Measurements from ENCODE around the gene MRPL14.

MRPL14 gene

DNA sequence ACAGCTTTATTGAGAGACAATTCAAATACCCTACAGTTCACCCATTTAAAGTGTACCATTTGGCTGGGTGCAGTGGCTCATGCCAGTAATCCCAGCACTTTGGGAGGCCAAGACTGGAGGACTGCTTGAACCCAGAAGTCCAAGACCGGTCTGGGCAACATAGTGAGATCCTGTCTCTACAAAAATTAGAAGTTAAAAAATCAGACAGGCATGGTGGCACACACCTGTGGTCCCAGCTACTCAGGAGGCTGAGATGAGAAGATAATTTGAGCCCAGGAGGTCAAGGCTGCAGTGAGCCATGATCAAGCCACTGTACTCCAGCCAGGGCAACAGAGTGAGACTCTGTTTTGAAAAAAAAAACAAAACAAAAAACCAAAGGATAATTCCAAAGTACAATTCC lies 40.3 kb upstream of the MRPL14 start:
- H3K27ac ChIP-seq = no peak overlapping the region
- TF ChIP-seq, protein P1, sequence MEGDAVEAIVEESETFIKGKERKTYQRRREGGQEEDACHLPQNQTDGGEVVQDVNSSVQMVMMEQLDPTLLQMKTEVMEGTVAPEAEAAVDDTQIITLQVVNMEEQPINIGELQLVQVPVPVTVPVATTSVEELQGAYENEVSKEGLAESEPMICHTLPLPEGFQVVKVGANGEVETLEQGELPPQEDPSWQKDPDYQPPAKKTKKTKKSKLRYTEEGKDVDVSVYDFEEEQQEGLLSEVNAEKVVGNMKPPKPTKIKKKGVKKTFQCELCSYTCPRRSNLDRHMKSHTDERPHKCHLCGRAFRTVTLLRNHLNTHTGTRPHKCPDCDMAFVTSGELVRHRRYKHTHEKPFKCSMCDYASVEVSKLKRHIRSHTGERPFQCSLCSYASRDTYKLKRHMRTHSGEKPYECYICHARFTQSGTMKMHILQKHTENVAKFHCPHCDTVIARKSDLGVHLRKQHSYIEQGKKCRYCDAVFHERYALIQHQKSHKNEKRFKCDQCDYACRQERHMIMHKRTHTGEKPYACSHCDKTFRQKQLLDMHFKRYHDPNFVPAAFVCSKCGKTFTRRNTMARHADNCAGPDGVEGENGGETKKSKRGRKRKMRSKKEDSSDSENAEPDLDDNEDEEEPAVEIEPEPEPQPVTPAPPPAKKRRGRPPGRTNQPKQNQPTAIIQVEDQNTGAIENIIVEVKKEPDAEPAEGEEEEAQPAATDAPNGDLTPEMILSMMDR (conservative IDR thresholded peaks at IDR 0.05) = no peak

DNA sequence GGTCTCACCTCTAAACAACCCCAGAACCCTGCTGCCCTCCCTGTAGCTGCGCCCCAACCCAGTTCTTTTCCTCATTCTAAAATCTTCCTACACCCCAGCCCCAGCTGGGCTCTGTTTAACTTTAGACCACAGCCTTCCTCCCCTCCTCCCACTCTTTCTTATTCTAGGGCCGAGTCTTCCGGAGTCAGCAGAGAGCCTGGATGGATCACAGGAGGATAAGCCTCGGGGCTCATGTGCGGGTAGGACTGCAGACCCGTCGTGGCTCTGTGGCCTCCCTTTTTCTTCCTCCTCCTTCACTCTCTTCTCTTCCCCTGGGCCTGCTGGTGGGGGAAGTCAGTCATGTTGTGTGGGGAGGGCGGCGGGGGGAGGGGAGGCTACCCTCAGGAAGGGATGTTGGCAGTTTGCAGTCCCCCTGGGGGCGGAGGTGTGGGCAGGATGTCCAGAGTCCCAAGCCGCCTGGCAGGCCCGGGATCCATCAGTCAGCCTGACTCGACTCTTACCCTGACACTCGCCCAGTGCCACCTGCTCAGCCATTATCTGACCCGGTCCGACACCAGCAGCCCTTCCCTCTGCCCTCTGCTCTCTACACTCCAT lies 39.4 kb upstream of the MRPL14 start:
- H3K27ac ChIP-seq = no peak overlapping the region
- TF ChIP-seq, protein P1 (conservative IDR thresholded peaks at IDR 0.05) = no peak

DNA sequence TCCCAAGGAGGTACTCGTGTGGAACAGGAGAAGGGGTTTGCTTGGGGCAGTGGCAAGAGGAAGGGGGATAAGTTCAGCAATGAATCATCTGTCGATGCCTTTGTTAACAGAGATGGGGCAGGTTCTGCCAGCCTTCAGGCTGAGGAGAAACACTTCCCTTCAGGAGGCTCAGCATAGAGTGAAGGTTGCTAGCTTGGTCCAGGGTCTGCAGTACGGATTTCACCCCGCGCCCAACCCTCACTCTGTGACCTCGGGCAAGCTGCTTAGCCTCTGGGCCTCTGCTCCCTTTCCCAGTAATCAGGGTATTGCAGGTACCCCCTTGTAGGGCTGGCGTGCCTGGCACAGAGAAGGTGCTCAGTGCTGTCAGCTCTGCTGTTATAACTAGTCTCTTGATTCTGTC lies 38.9 kb upstream of the MRPL14 start:
- TF ChIP-seq, protein P1 (conservative IDR thresholded peaks at IDR 0.05) = no peak
- no peak overlapping the region for H3K27ac ChIP-seq

DNA sequence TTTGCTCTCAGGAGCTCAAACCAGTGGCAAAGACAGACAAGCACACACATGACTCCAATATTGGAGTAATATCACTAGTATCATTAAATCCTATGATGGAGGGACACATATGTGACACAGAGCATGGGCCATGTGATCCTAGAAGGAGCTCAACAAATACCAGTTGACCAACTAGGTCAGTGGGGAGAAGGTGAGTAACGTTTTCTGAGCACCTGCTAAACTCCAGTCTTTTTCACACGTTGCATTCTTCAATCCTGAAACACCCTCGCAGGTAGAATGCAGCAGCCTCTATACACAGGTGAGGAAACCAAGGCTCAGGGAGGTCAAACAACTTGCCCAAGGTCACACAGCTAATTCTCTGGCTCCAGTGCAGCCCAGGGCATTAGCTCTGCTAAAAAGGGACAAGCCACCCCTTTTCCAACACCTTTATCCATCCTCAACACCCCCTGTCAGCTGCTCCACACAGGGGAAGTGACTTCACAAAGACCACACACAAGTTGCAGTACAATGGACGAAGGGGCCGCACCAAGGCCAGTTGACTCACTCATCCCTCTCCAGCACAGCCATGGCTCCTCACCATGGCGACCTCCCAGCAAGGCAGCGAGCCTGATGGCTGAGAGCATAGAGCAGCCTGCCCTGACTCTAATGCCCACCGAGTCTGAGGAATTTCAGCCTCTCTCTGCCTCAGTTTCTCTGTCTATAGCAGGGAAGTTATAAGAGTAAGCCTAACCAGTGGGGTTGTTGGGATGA lies 35.8 kb upstream of the MRPL14 start:
- TF ChIP-seq, protein P1 (conservative IDR thresholded peaks at IDR 0.05) = no peak
- H3K27ac ChIP-seq = no peak overlapping the region

DNA sequence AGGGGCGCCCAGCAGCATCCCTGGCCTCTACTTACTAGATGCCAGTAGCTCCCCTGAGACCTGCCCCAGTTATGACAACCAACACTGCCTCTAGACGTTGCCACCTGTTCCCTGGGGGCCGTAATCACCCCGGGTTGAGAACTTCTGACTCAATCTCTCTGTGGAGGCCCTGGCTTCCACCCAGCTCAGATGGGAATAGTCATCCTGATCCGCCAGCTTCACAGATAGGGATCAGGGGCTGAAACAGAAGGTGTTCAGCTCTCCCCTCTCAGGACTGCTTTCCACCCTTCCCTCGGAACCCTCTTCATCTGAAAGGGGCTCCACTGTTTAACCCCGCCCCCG lies 34.7 kb upstream of the MRPL14 start:
- no peak overlapping the region for H3K27ac ChIP-seq
- TF ChIP-seq, protein P1 (conservative IDR thresholded peaks at IDR 0.05) = no peak

DNA sequence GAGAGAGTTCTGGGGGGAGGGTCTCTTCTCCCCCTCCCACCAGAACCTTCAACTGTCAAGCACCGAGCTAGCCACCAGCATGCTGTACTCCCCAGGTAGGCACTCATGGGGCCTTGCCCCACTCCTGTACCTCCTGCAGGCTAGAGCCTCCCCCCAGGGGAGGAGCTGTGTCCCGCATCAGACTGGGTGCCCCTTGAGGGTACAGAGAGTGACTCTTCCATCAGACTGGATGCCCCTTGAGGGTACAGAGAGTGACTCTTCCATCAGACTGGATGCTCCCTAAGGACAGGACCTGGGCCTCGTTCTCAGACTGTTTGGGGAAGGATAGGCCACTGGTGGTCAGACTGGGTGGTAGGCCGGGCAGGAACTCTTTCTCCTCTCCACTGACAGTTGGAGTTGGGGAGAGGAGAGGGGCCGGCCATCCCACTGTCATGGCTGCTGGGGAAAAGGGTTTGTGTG lies 31.5 kb upstream of the MRPL14 start, which contains the start of gene CAPN11:
Gene CAPN11 (plus strand): TSS at position 51 of the 459 bp plus-strand sequence. CDS start 29 bp downstream, at position 80.
- TF ChIP-seq, protein P1 (conservative IDR thresholded peaks at IDR 0.05) = no peak
- H3K27ac ChIP-seq = peak within 1 kb of the TSS; percentile 95

DNA sequence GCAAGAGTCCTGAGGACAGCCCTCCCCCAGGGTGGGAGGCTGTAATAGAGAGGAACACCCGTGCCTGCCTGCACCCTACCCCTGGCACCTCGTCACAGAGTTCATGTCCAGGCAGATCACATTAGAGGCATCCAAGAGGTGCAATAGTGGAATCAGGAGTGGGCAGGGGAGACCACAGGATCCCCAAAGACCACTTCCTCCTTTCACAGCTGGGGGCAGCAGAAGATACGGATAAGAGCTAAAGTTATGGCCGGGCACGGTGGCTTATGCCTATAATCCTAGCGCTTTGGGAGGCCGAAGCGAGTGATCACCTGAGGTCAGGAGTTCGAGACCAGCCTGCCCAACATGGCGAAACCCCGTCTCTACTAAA lies 29.9 kb upstream of the MRPL14 start:
- TF ChIP-seq, protein P1 (conservative IDR thresholded peaks at IDR 0.05) = no peak
- H3K27ac ChIP-seq = peak overlapping the region; percentile 95
